WI38 (cell line): ENCODE results near the gene CEL.
"Not testable (repeated sequence)": the region's sequence is repeated elsewhere in the genome, so short reads cannot be mapped to it uniquely, and the experiment has no call there.

Experiments used
- H3K4me3 ChIP-seq: 2 replicates; pipeline ENCODE4 v1.5.1; 2011; ENCODE audit warnings: low read depth, mild to moderate bottlenecking, control low read depth, low read length
- CTCF ChIP-seq: IDR thresholded peaks from 2 replicates; pipeline ENCODE4 v1.5.1; 2012; ENCODE audit warnings: low read depth, mild to moderate bottlenecking, control low read depth, low read length

The CEL gene

GRCh38 chr9:133030317-133031129 lies 31.3 kb upstream of the CEL start, which contains the start of gene GTF3C5:
TSS of gene GTF3C5 (plus strand) at chr9:133030997. CDS start at chr9:133031012, 15 bp downstream.
- peak within 1 kb of the TSS; percentile 96 for H3K4me3 ChIP-seq
- no peak for TF ChIP-seq CTCF

- H3K4me3 ChIP-seq, result peak overlapping the region; percentile 96
- no peak for TF ChIP-seq CTCF
These were observed 30.7 kb upstream of the CEL start for GRCh38 chr9:133031130-133031422.

- TF ChIP-seq CTCF, result no peak
- H3K4me3 ChIP-seq, result peak overlapping the region; percentile 96
These were observed 30.3 kb upstream of the CEL start for GRCh38 chr9:133031496-133031911.

- H3K4me3 ChIP-seq, result no peak overlapping the region
- TF ChIP-seq CTCF, result no peak
These were observed 29.6 kb upstream of the CEL start for GRCh38 chr9:133032171-133032570.

- H3K4me3 ChIP-seq, result no peak overlapping the region
- no peak for TF ChIP-seq CTCF
These were observed 26.1 kb upstream of the CEL start for GRCh38 chr9:133035669-133036068.

GRCh38 chr9:133037775-133038515 lies 23.8 kb upstream of the CEL start:
- H3K4me3 ChIP-seq, result no peak overlapping the region
- no peak for TF ChIP-seq CTCF

- not testable (repeated sequence) for H3K4me3 ChIP-seq
- peak; percentile 68; the same call in 1 of the 2 replicates for TF ChIP-seq CTCF
These were observed 20.8 kb upstream of the CEL start for GRCh38 chr9:133040892-133041479.
